K562 (cell line): Measurements from ENCODE around the gene C15orf62. TPM values are rescaled to one million over a fixed set of nuclear protein-coding genes. Genes with fewer than 3 reads are reported as not detected.

Experiments used
- BCOR ChIP-seq: fragments of 450-650 bp; IDR thresholded peaks from 2 replicates; pipeline ENCODE4 v1.6.1; 2016
- CTCFL ChIP-seq: IDR thresholded peaks from 2 replicates; pipeline ENCODE4 v1.6.1; 2011; ENCODE audit warnings: borderline replicate concordance, low read depth, mild to moderate bottlenecking, moderate library complexity, low read length; ENCODE audit not compliant: insufficient read depth, poor library complexity, severe bottlenecking
- HIVEP1 ChIP-seq: fragments of 250-450 bp; sonication (Bioruptor Pico); IDR thresholded peaks from 2 replicates; pipeline ENCODE4 v1.4.0; 2020; ENCODE audit warnings: mild to moderate bottlenecking
- ID3 ChIP-seq, 2 experiments: fragments of 250-450 bp in 1 of 2; fragments of 450-650 bp in 1 of 2; sonication (Bioruptor Pico) in 1 of 2; IDR thresholded peaks; 2 replicates each; pipeline versions ENCODE4 v1.6.1 to v1.8.0; 2016 to 2021; ENCODE audit warnings: mild to moderate bottlenecking in 2 of 2, moderate library complexity in 2 of 2, missing compliant biosample characterization in 1 of 2, missing genetic modification characterization in 1 of 2
- KLF16 ChIP-seq: IDR thresholded peaks from 2 replicates; pipeline ENCODE4 v1.6.1; 2016; ENCODE audit warnings: antibody characterized with exemption
- MAFK ChIP-seq: IDR thresholded peaks from 2 replicates; pipeline ENCODE4 v1.6.1; 2011; ENCODE audit warnings: low read length, improper control_type of control experiment
- MTA3 ChIP-seq: fragments of 450-650 bp; formaldehyde crosslinking; IDR thresholded peaks from 2 replicates; pipeline ENCODE4 v1.6.1; 2017; ENCODE audit warnings: mild to moderate bottlenecking, borderline replicate concordance
- OTX1 ChIP-seq: fragments of 450-650 bp; formaldehyde crosslinking; IDR thresholded peaks from 2 replicates; pipeline ENCODE4 v1.4.0; 2022; ENCODE audit warnings: mild to moderate bottlenecking
- PYGO2 ChIP-seq: fragments of 450-650 bp; IDR thresholded peaks from 2 replicates; pipeline ENCODE4 v1.6.1; 2016; ENCODE audit warnings: mild to moderate bottlenecking, missing genetic modification characterization, moderate library complexity, missing compliant biosample characterization
- RUNX1 ChIP-seq: sonication (generic); IDR thresholded peaks from 2 replicates; pipeline ENCODE4 v1.6.1; 2016; ENCODE audit warnings: antibody characterized with exemption, low read depth
- SRF ChIP-seq, 2 experiments: fragments of 250-450, 450-650 bp in 1 of 2; sonication (Bioruptor Pico) in 1 of 2; sonication (generic) in 1 of 2; formaldehyde crosslinking; IDR thresholded peaks; 2 replicates each; pipeline versions ENCODE4 v1.5.0 to v1.5.1; 2020 to 2022; ENCODE audit warnings: mild to moderate bottlenecking in 1 of 2, missing genetic modification reagents in 1 of 2
- TOE1 ChIP-seq, 2 experiments: fragments of 450-650 bp in 1 of 2; sonication (generic) in 1 of 2; formaldehyde crosslinking in 1 of 2; IDR thresholded peaks; 2 replicates each; pipeline versions ENCODE4 v1.7.1 to v1.8.0; 2016 to 2022; ENCODE audit warnings: borderline replicate concordance in 2 of 2, mild to moderate bottlenecking in 2 of 2, antibody characterized with exemption in 1 of 2, inconsistent platforms in 1 of 2, low read depth in 1 of 2, missing genetic modification reagents in 1 of 2, moderate library complexity in 1 of 2
- ZNF318 ChIP-seq, 2 experiments: fragments of 450-650 bp; IDR thresholded peaks; 2 replicates each; pipeline ENCODE4 v1.6.1; 2016; ENCODE audit warnings: mild to moderate bottlenecking in 2 of 2, borderline replicate concordance in 1 of 2, low read depth in 1 of 2, moderate library complexity in 1 of 2
- ZNF444 ChIP-seq: fragments of 250-450 bp; sonication (Bioruptor Pico); IDR thresholded peaks from 2 replicates; pipeline ENCODE4 v1.4.0; 2020; ENCODE audit warnings: mild to moderate bottlenecking, moderate library complexity
- ZNF589 ChIP-seq: fragments of 200-800 bp; sonication (Bioruptor generic); IDR thresholded peaks from 2 replicates; pipeline ENCODE4 v1.6.1; 2016; ENCODE audit warnings: low read depth, missing genetic modification characterization, missing compliant biosample characterization
- polyA plus RNA-seq, 8 experiments: library from polyadenylated mRNA; depleted of rRNA in 4 of 8; stranded (reverse) in 5 of 8; unstranded in 3 of 8; fragments of >200 nt; fragmentation: Nextera tagmentation in 2 of 8; fragmentation: Illumina TruSeq in 1 of 8; extraction: Ambion mirVana in 2 of 8; extraction: Trizol in 1 of 8; gene quantifications; 2 replicates each; pipeline versions ENCODE4 v1.2.1 to v1.2.3, GENCODE V29; 2011 to 2014; ENCODE audit warnings: inconsistent platforms in 1 of 8, missing spikeins in 1 of 8
- total RNA-seq, 7 experiments: library from RNA; depleted of rRNA in 6 of 7; stranded (reverse); fragments of >200 nt in 6 of 7; fragmentation: Illumina TruSeq in 2 of 7; extraction: Trizol in 2 of 7; gene quantifications; 2 replicates each; pipeline versions ENCODE4 v1.2.1 to v1.2.3, GENCODE V29; 2011 to 2021; ENCODE audit warnings: low replicate concordance in 1 of 7

The C15orf62 gene
- total and polyA plus RNA-seq, 9 of the 15 experiments (the other 6 are each of a cell fraction or from before 2014, with no cell fraction given), result 0.01 to 0.76 (median 0.30) TPM; not detected in 1

- TF ChIP-seq ZNF589 (CRISPR knock-in tag) (no peak), MTA3 (no peak; the same call in 1 of the 2 replicates), RUNX1 (no peak), SRF (CRISPR knock-in tag; IDR thresholded peaks at IDR 0.05) (no peak), OTX1 (CRISPR knock-in tag) (no peak), PYGO2 (no peak), ID3 (CRISPR knock-in tag; IDR thresholded peaks at IDR 0.05) (no peak), ID3 (tag; IDR thresholded peaks at IDR 0.05) (peak; percentile 31; the same call in 1 of the 2 replicates), KLF16 (no peak), MAFK (no peak), HIVEP1 (CRISPR knock-in tag) (no peak), ZNF444 (CRISPR knock-in tag) (no peak), CTCFL (peak; percentile 93), ZNF318 (IDR thresholded peaks at IDR 0.05; ENCODE audit: borderline replicate concordance in 1 of 2, low read depth in 1 of 2) (no peak), TOE1 (IDR thresholded peaks at IDR 0.05; ENCODE audit: borderline replicate concordance) (no peak; the same call in 1 of the 2 replicates), TOE1 (CRISPR knock-in tag; IDR thresholded peaks at IDR 0.05; ENCODE audit: borderline replicate concordance, low read depth) (0 out of 2 replicates have a peak, but pooled peaks have one; percentile 58), BCOR (peak; percentile 11; the same call in 1 of the 2 replicates)
Measured at GRCh38 chr15:40763801-40764628, 5.8 kb upstream of the C15orf62 start, which contains the start of gene GCHFR (continued).
